IgD-negative memory B cell (primary cell): ENCODE data around the gene PPP1CA. TPM values are rescaled to one million over a fixed set of nuclear protein-coding genes. Genes with fewer than 3 reads are reported as not detected.

ENCODE experiments used
- H3K27ac Mint-ChIP-seq, 3 donors: one replicate each; pipeline ENCODE4 v1.8.0; 2020 to 2022; ENCODE audit warnings: mild to moderate bottlenecking in 3 of 3, mixed read lengths in 3 of 3, moderate library complexity in 1 of 3
- H3K27me3 Mint-ChIP-seq: one replicate; pipeline ENCODE4 v1.8.0; 2021; ENCODE audit warnings: mixed read lengths
- H3K36me3 Mint-ChIP-seq: one replicate; pipeline ENCODE4 v1.8.0; 2020; ENCODE audit warnings: mild to moderate bottlenecking, mixed read lengths
- H3K4me1 Mint-ChIP-seq, 3 donors: one replicate each; pipeline ENCODE4 v1.8.0; 2020 to 2022; ENCODE audit warnings: mixed read lengths in 3 of 3, mild to moderate bottlenecking in 1 of 3
- H3K4me3 Mint-ChIP-seq, 4 donors: one replicate each; pipeline ENCODE4 v1.8.0; 2020 to 2022; ENCODE audit warnings: mild to moderate bottlenecking in 4 of 4, mixed read lengths in 4 of 4, moderate library complexity in 3 of 4
- H3K9me3 Mint-ChIP-seq, 3 donors: one replicate each; pipeline ENCODE4 v1.8.0; 2020 to 2021; ENCODE audit warnings: mixed read lengths in 3 of 3, mild to moderate bottlenecking in 1 of 3
- polyA plus RNA-seq: library from polyadenylated mRNA; unstranded; fragments of 300-500 nt; fragmentation: Illumina TruSeq; gene quantifications from one replicate; pipeline ENCODE4 v1.2.3, GENCODE V29; 2021

The PPP1CA gene
- polyA plus RNA-seq, 1 donor from 2014 or later = 546 TPM

- Mint-ChIP-seq H3K27ac (peak overlapping the region; percentile 18 to 69 (median 63)), H3K36me3 (peaks cover 1% of the 10 kb centered on the region), H3K4me3 (peak overlapping the region; percentile 75 to 96 (median 91)), H3K4me1 (peaks cover 31 to 51% (median 43%) of the 10 kb centered on the region in 3 donors), H3K27me3 (no peaks in the 10 kb centered on the region), H3K9me3 (no peaks in the 10 kb centered on the region)
Measured at GRCh38 chr11:67371189-67371910, 30.3 kb downstream of the PPP1CA start.

- Mint-ChIP-seq H3K27me3 (no peaks in the 10 kb centered on the region), H3K9me3 (no peaks in the 10 kb centered on the region), H3K27ac (peak overlapping the region in 2 of 3 donors; percentile 18 to 69), H3K36me3 (peaks cover 1% of the 10 kb centered on the region), H3K4me3 (peak overlapping the region in 3 of 4 donors; percentile 75 to 85 (median 82)), H3K4me1 (peaks cover 40 to 59% (median 51%) of the 10 kb centered on the region in 3 donors)
Measured at GRCh38 chr11:67370351-67371076, 31.1 kb downstream of the PPP1CA start.

GRCh38 chr11:67369801-67370284 is 31.8 kb downstream of the PPP1CA start:
- Mint-ChIP-seq H3K27me3 (no peaks in the 10 kb centered on the region), H3K4me3 (peak overlapping the region in 3 of 4 donors; percentile 55 to 77 (median 76)), H3K9me3 (no peaks in the 10 kb centered on the region), H3K36me3 (peaks cover 4% of the 10 kb centered on the region), H3K27ac (peak overlapping the region in 2 of 3 donors; percentile 59 to 69), H3K4me1 (peaks cover 42 to 65% (median 56%) of the 10 kb centered on the region in 3 donors)

GRCh38 chr11:67369275-67369674 is 32.4 kb downstream of the PPP1CA start:
- H3K9me3 Mint-ChIP-seq = no peaks in the 10 kb centered on the region
- H3K27ac Mint-ChIP-seq = peak overlapping the region in 2 of 3 donors; percentile 47 to 69
- H3K36me3 Mint-ChIP-seq = peaks cover 4% of the 10 kb centered on the region
- peak overlapping the region; percentile 32 to 77 (median 66) for H3K4me3 Mint-ChIP-seq
- H3K4me1 Mint-ChIP-seq = peaks cover 45 to 66% (median 61%) of the 10 kb centered on the region in 3 donors
- no peaks in the 10 kb centered on the region for H3K27me3 Mint-ChIP-seq

- Mint-ChIP-seq H3K4me3 (peak overlapping the region in 3 of 4 donors; percentile 45 to 58 (median 55)), H3K9me3 (no peaks in the 10 kb centered on the region), H3K4me1 (peaks cover 43 to 67% (median 58%) of the 10 kb centered on the region in 3 donors), H3K27me3 (no peaks in the 10 kb centered on the region), H3K36me3 (peaks cover 4% of the 10 kb centered on the region), H3K27ac (peak overlapping the region; percentile 36 to 69 (median 59))
Measured at GRCh38 chr11:67368621-67369020, 33.0 kb downstream of the PPP1CA start.

GRCh38 chr11:67367761-67368227 is 33.9 kb downstream of the PPP1CA start:
- H3K27me3 Mint-ChIP-seq = no peaks in the 10 kb centered on the region
- peak overlapping the region; percentile 3 to 36 (median 15) for H3K27ac Mint-ChIP-seq
- H3K4me1 Mint-ChIP-seq = peaks cover 42 to 69% (median 60%) of the 10 kb centered on the region in 3 donors
- peaks cover 4% of the 10 kb centered on the region for H3K36me3 Mint-ChIP-seq
- no peaks in the 10 kb centered on the region for H3K9me3 Mint-ChIP-seq
- H3K4me3 Mint-ChIP-seq = peak overlapping the region in 3 of 4 donors; percentile 55 to 83 (median 56)

GRCh38 chr11:67366961-67367760 is 34.5 kb downstream of the PPP1CA start:
- peaks cover 46 to 75% (median 60%) of the 10 kb centered on the region in 3 donors for H3K4me1 Mint-ChIP-seq
- H3K36me3 Mint-ChIP-seq = peaks cover 4% of the 10 kb centered on the region
- H3K27me3 Mint-ChIP-seq = no peaks in the 10 kb centered on the region
- peak overlapping the region in 2 of 3 donors; percentile 3 to 36 for H3K27ac Mint-ChIP-seq
- H3K9me3 Mint-ChIP-seq = no peaks in the 10 kb centered on the region
- H3K4me3 Mint-ChIP-seq = peak overlapping the region in 1 of 4 donors; percentile 83

- Mint-ChIP-seq H3K4me3 (peak overlapping the region in 2 of 4 donors; percentile 24 to 71), H3K27me3 (no peaks in the 10 kb centered on the region), H3K9me3 (no peaks in the 10 kb centered on the region), H3K27ac (peak overlapping the region in 2 of 3 donors; percentile 75 to 83), H3K4me1 (peaks cover 53 to 72% (median 57%) of the 10 kb centered on the region in 3 donors), H3K36me3 (peaks cover 3% of the 10 kb centered on the region)
Measured at GRCh38 chr11:67366546-67366945, 35.1 kb downstream of the PPP1CA start.

- Mint-ChIP-seq H3K4me3 (peak overlapping the region in 2 of 4 donors; percentile 51 to 70), H3K9me3 (no peaks in the 10 kb centered on the region), H3K4me1 (peaks cover 52 to 71% (median 57%) of the 10 kb centered on the region in 3 donors), H3K36me3 (peaks cover 3% of the 10 kb centered on the region), H3K27me3 (no peaks in the 10 kb centered on the region), H3K27ac (peak overlapping the region in 2 of 3 donors; percentile 75 to 83)
Measured at GRCh38 chr11:67365736-67366444, 35.8 kb downstream of the PPP1CA start.

- Mint-ChIP-seq H3K9me3 (no peaks in the 10 kb centered on the region), H3K36me3 (peaks cover 3% of the 10 kb centered on the region), H3K27me3 (no peaks in the 10 kb centered on the region), H3K4me3 (peak overlapping the region in 3 of 4 donors; percentile 60 to 63 (median 61)), H3K27ac (peak overlapping the region; percentile 80 to 90 (median 83)), H3K4me1 (peaks cover 49 to 64% (median 57%) of the 10 kb centered on the region in 3 donors)
Measured at GRCh38 chr11:67364783-67365722, 36.6 kb downstream of the PPP1CA start.

- H3K27ac Mint-ChIP-seq = peak overlapping the region in 2 of 3 donors; percentile 80 to 90
- peaks cover 40 to 56% (median 52%) of the 10 kb centered on the region in 3 donors for H3K4me1 Mint-ChIP-seq
- H3K36me3 Mint-ChIP-seq = peaks cover 3% of the 10 kb centered on the region
- H3K9me3 Mint-ChIP-seq = no peaks in the 10 kb centered on the region
- no peaks in the 10 kb centered on the region for H3K27me3 Mint-ChIP-seq
- peak overlapping the region in 1 of 4 donors; percentile 60 for H3K4me3 Mint-ChIP-seq
Measured at GRCh38 chr11:67364169-67364568, 37.5 kb downstream of the PPP1CA start.

- Mint-ChIP-seq H3K4me1 (peaks cover 30 to 55% (median 43%) of the 10 kb centered on the region in 3 donors), H3K9me3 (no peaks in the 10 kb centered on the region), H3K27ac (peak overlapping the region in 2 of 3 donors; percentile 15 to 35), H3K4me3 (peak overlapping the region in 1 of 4 donors; percentile 77), H3K36me3 (no peaks in the 10 kb centered on the region), H3K27me3 (no peaks in the 10 kb centered on the region)
Measured at GRCh38 chr11:67357831-67358670, 43.6 kb downstream of the PPP1CA start.
